GM20000 (cell line): ENCODE measurements around the gene LRRC7.

Experiments used
- DNase-seq: peaks from one replicate; pipeline ENCODE4 v3.0.0; 2012; ENCODE audit warnings: low spot score
- CTCF ChIP-seq: IDR thresholded peaks from 2 replicates; pipeline ENCODE4 v1.5.1; 2012; ENCODE audit warnings: mild to moderate bottlenecking, control low read depth; ENCODE audit errors: extremely low read depth, missing control alignments

Gene LRRC7

GRCh38 chr1:70072231-70072751, 504.6 kb downstream of the LRRC7 start:
- TF ChIP-seq CTCF: no peak

GRCh38 chr1:70075761-70076160, 508.0 kb downstream of the LRRC7 start:
- no peak for DNase-seq
- TF ChIP-seq CTCF: no peak

More at GRCh38 chr1:70072231-70072751, 504.6 kb downstream of the LRRC7 start:
- DNase-seq: no peak

- DNase-seq: no peak
- no peak for TF ChIP-seq CTCF
These were observed 509.3 kb downstream of the LRRC7 start for GRCh38 chr1:70077066-70077465.

GRCh38 chr1:70079546-70079945, 511.8 kb downstream of the LRRC7 start:
- no peak for TF ChIP-seq CTCF
- DNase-seq: no peak

GRCh38 chr1:70083519-70083918, 515.8 kb downstream of the LRRC7 start:
- no peak for TF ChIP-seq CTCF
- no peak for DNase-seq

- no peak for DNase-seq
- TF ChIP-seq CTCF: no peak
These were observed 516.7 kb downstream of the LRRC7 start for GRCh38 chr1:70084314-70084915.

GRCh38 chr1:70085521-70085920, 517.8 kb downstream of the LRRC7 start:
- DNase-seq: no peak
- TF ChIP-seq CTCF: no peak
